ENCODE measurements around the gene C3orf20.

DNA sequence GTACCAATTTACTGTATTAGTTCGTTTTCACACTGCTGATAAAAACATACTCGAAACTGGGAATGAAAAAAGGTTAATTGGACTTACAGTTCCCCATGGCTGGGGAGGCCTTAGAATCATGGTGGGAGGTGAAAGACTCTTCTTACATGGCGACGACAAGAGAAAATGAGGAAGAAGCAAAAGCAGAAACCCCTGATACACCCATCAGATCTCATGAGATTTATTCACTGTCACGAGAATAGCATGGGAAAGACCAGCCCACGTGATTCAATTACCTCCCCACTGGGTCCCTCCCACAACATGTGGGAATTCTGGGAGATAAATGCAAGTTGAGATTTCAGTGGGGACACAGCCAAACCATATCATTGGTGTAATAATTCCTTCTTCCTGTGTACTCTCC, 69.6 kb downstream of the C3orf20 start:
- TF ChIP-seq, protein P1, sequence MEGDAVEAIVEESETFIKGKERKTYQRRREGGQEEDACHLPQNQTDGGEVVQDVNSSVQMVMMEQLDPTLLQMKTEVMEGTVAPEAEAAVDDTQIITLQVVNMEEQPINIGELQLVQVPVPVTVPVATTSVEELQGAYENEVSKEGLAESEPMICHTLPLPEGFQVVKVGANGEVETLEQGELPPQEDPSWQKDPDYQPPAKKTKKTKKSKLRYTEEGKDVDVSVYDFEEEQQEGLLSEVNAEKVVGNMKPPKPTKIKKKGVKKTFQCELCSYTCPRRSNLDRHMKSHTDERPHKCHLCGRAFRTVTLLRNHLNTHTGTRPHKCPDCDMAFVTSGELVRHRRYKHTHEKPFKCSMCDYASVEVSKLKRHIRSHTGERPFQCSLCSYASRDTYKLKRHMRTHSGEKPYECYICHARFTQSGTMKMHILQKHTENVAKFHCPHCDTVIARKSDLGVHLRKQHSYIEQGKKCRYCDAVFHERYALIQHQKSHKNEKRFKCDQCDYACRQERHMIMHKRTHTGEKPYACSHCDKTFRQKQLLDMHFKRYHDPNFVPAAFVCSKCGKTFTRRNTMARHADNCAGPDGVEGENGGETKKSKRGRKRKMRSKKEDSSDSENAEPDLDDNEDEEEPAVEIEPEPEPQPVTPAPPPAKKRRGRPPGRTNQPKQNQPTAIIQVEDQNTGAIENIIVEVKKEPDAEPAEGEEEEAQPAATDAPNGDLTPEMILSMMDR (IDR thresholded peaks at IDR 0.05), result no peak
- TF ChIP-seq REST (IDR thresholded peaks at IDR 0.05; ENCODE audit: insufficient read depth in 1 of 2, low read depth in 2 of 2, low read length in 1 of 2) (no peak), POLR2AphosphoS5 (IDR thresholded peaks at IDR 0.05; ENCODE audit: low read depth, low read length) (no peak), TCF7L2 (IDR thresholded peaks at IDR 0.05; ENCODE audit: low read depth, low read length) (no peak), SIN3A (IDR thresholded peaks at IDR 0.05; ENCODE audit: borderline replicate concordance, insufficient read depth, low read depth, low read length) (no peak)
